ENCODE measurements around the gene RAP1GAP2.
"Not testable (repeated sequence)": the region's sequence is repeated elsewhere in the genome, so short reads cannot be mapped to it uniquely, and the experiment has no call there.

The RAP1GAP2 gene

DNA sequence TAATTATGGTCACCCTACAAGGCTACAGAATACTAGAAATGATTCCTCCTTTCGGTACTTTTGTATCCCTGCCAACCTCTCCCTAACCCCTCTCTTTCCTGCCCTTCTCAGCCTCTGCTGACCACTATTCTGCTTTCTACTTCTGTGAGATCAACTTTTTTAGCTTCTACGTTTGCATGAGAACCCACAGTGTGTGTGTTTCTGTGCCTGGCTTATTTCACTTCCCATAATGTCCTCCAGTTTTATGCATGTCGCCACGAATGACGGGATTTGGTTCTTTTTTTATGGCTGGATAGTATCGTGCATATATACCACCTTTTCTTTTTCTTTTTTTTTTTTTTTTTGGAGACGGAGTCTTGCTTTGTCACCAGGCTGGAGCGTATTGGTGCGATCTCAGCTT is 92.1 kb downstream of the RAP1GAP2 start:
- Histone ChIP-seq H3K4me1 (peaks cover 52% of the 10 kb centered on the region), H3K4me3 (no peak overlapping the region), H3K27me3 (no peaks in the 10 kb centered on the region), H3K36me3 (peaks cover 69% of the 10 kb centered on the region), H3K9me3 (no peaks in the 10 kb centered on the region), H3K4me2 (no peak overlapping the region), H3K9ac (no peak overlapping the region), H4K20me1 (peaks cover 100% of the 10 kb centered on the region), H3K27ac (no peak overlapping the region)
- TF ChIP-seq Cebpa-rat (IDR thresholded peaks at IDR 0.05), result no peak

DNA sequence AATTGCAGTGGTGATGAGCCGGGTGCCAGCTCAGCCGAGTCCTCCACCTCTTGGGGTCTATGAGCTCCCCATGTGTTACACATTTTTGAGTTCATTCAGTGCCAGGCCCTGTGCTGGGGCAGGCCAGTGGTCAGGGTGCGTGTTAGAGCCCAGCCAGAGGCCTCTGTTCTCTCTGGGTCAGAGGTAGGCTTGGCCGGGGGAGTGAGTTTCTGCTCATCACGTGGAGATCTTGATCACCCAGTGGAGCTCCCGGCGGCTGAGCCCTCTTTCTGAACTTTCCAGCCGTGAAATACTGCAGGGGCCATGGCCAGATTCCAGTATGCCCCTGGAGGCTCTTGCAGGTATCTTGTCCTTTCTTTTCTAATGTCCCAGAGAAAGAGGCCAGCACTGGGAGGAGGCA is 93.0 kb downstream of the RAP1GAP2 start:
- Histone ChIP-seq H3K9ac (no peak overlapping the region), H3K36me3 (peaks cover 78% of the 10 kb centered on the region), H3K27ac (no peak overlapping the region), H4K20me1 (peaks cover 100% of the 10 kb centered on the region), H3K9me3 (no peaks in the 10 kb centered on the region), H3K4me2 (no peak overlapping the region), H3K4me1 (peaks cover 52% of the 10 kb centered on the region), H3K4me3 (no peak overlapping the region), H3K27me3 (no peaks in the 10 kb centered on the region)
- TF ChIP-seq Cebpa-rat (IDR thresholded peaks at IDR 0.05), result no peak

DNA sequence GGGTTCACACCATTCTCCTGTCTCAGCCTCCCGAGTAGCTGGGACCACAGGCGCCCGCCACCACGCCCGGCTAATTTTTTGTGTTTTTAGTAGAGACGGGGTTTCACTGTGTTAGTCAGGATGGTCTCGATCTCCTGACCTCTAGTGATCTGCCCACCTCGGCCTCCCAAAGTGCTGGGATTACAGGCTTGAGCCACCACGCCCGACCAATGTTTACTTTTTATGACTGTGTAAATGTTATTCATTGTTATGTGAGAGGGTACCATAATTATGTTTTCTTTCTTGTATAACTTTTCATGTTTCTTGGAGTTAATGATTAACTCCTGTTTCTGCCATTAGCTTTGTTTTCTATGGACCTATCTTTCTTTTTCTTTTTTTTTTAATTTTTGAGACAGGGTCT is 94.5 kb downstream of the RAP1GAP2 start:
- not testable (repeated sequence) for H3K4me3 ChIP-seq, H3K27me3 ChIP-seq, H3K27ac ChIP-seq, H3K9ac ChIP-seq, H3K4me2 ChIP-seq, H3K9me3 ChIP-seq
- peaks cover 41% of the 10 kb centered on the region for H3K4me1 ChIP-seq
- peaks cover 100% of the 10 kb centered on the region for H4K20me1 ChIP-seq
- peaks cover 80% of the 10 kb centered on the region for H3K36me3 ChIP-seq

DNA sequence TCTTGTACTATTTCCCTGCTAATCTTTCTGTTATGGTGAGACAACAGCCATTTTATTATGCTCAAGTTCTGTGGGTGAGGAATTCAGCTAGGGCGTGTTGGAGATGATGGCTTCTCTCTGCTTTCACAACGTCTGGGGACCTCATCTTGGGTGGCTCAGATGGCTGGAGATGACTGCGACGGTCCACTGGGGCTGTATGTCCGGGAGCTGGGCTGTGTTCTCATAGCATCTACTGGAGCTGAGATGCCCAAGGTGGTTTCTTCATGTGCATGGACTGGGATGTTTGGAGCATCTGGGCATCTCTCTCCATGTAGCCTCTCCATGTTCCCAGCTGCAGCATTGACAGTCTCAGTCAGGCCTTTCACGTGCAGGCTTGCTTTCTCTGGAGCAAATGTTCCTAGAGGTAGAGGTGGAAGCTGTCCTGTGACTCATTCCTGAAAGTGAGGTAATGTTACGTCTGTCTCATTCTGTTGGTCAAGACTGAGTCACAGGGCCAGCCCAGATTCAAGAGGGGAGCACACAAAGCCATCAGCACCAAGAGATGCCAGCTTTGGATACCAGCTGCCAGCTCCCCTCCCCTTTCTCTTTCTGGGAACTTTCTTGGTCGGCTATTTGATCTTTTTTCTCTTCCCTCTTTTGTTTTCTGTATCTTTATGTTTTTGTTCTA is 96.2 kb downstream of the RAP1GAP2 start:
- no peaks in the 10 kb centered on the region for H3K9me3 ChIP-seq
- H3K4me3 ChIP-seq, result no peak overlapping the region
- H3K27me3 ChIP-seq, result no peaks in the 10 kb centered on the region
- H3K27ac ChIP-seq, result no peak overlapping the region
- peaks cover 100% of the 10 kb centered on the region for H4K20me1 ChIP-seq
- no peak for TF ChIP-seq Cebpa-rat (IDR thresholded peaks at IDR 0.05)
- H3K4me2 ChIP-seq, result no peak overlapping the region
- H3K36me3 ChIP-seq, result peaks cover 82% of the 10 kb centered on the region
- no peak overlapping the region for H3K9ac ChIP-seq
- H3K4me1 ChIP-seq, result peaks cover 32% of the 10 kb centered on the region

DNA sequence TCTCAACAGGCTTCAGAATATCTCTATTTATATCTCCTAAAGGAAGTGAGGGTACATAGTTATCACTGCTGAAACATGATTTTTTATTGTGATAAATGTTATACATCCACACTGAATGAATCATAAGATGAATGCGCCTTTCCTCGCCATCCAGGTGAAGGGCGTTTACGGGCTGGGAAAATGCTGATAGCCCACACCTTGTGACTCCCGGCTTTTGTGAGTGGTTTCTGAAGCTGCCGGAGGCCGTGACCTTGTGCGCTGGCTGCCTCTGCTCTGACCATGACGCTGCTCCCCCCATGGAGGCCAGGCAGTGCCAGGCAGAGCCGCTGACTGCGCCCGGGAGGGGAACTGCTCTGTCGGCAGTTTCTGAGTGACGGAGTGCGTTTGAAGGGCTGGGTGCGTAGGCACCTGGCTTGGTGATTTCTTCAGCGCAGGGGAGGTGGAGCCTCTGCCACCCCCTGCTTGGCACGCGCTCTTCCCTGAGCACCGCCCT is 97.2 kb downstream of the RAP1GAP2 start:
- Histone ChIP-seq H3K9me3 (no peaks in the 10 kb centered on the region), H3K4me1 (peaks cover 27% of the 10 kb centered on the region), H3K4me2 (no peak overlapping the region), H3K36me3 (peaks cover 84% of the 10 kb centered on the region), H3K27ac (0 out of 2 replicates have a peak overlapping the region, but pooled peaks have one; percentile 2), H3K4me3 (no peak overlapping the region), H4K20me1 (peaks cover 100% of the 10 kb centered on the region), H3K27me3 (no peaks in the 10 kb centered on the region), H3K9ac (no peak overlapping the region)
- no peak for TF ChIP-seq Cebpa-rat (IDR thresholded peaks at IDR 0.05)

DNA sequence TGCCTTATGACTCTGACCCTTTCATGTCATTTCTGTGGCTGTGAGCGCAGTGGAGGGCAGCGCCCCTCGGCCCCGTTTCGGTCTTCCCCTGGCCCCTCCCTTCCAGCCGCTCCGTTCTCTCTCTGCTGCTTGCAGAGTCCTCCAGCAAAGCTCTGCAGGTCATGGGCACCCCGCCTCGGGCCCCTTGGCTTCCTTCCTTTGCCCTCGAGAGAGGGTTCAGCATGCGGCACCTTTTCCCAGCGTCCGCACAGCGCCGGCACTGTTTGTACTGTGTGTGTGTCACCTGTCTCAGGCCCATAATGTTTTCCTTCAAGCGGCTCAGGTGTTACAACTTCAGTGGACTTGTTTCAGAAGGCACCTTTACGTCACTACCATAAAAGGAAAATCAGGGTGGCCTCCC is 98.5 kb downstream of the RAP1GAP2 start:
- no peak overlapping the region for H3K9ac ChIP-seq

DNA sequence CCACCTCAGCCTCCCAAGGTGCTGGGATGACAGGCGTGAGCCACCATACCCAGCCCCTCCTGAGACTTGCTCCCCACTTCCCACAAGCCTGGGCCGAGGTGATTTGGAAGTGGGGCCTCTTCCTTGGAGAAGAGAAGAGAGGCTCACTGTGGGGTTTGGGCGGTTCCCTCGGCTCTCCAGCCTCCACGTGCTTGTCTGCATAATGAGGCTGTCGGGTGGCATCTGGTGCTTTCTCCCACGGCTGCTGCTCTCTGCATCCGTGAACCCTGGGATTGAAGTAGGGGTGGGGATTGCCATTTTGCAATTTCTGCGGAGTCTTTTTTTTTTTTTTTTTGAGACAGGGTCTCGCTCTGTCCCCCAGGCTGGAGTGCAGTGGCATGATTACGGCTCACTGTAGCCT is 101.4 kb downstream of the RAP1GAP2 start:
- TF ChIP-seq Cebpa-rat (IDR thresholded peaks at IDR 0.05), result no peak
- Histone ChIP-seq H3K9me3 (no peaks in the 10 kb centered on the region), H3K4me1 (peaks cover 25% of the 10 kb centered on the region), H3K27ac (no peak overlapping the region), H3K9ac (no peak overlapping the region), H3K4me2 (no peak overlapping the region), H3K27me3 (no peaks in the 10 kb centered on the region), H3K4me3 (no peak overlapping the region), H3K36me3 (peaks cover 97% of the 10 kb centered on the region), H4K20me1 (peaks cover 100% of the 10 kb centered on the region)

More for the DNA sequence above, 98.5 kb downstream of the RAP1GAP2 start:
- TF ChIP-seq Cebpa-rat (IDR thresholded peaks at IDR 0.05), result no peak
- Histone ChIP-seq H3K27me3 (no peaks in the 10 kb centered on the region), H3K36me3 (peaks cover 87% of the 10 kb centered on the region), H4K20me1 (peaks cover 100% of the 10 kb centered on the region), H3K27ac (no peak overlapping the region), H3K4me1 (peaks cover 27% of the 10 kb centered on the region), H3K9me3 (no peaks in the 10 kb centered on the region), H3K4me2 (no peak overlapping the region), H3K4me3 (no peak overlapping the region)

DNA sequence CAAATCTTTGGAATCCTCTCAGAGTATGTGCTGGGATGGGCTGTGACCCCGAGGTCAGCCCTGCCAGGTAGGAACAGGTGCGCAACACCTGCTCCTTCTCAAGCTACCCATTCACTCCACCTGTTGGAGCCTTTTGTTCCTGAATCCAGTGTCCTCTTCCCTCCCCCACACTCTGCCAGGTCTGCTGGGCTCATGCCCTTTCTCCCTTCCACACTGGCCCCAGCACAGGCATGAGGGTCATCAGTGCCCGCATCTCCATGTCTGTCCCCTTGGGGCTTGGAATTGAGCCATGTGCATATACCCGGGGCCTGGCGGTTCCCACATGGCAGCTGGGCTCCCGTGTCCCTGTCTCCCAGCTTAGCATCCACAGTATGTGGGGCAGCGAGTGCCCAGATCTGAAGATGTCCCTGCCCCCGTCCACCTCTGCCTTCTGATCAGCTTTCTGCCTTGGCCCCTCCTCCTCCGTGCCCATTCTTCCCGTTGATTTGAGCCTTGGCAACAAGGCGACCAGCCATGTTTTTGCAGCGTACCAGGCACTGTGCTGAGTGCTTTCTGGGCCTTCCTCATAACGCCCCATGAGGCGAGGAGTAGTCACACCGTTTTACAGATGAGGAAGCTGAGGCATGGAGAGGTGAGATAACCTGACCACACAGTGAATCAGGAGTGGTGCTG is 102.2 kb downstream of the RAP1GAP2 start:
- H3K4me1 ChIP-seq, result peaks cover 25% of the 10 kb centered on the region
- no peaks in the 10 kb centered on the region for H3K27me3 ChIP-seq
- peaks cover 97% of the 10 kb centered on the region for H3K36me3 ChIP-seq
- H3K4me3 ChIP-seq, result no peak overlapping the region
- no peak overlapping the region for H3K4me2 ChIP-seq
- H3K9ac ChIP-seq, result no peak overlapping the region
- no peak for TF ChIP-seq Cebpa-rat (IDR thresholded peaks at IDR 0.05)
- peaks cover 100% of the 10 kb centered on the region for H4K20me1 ChIP-seq
- no peaks in the 10 kb centered on the region for H3K9me3 ChIP-seq
- no peak overlapping the region for H3K27ac ChIP-seq

DNA sequence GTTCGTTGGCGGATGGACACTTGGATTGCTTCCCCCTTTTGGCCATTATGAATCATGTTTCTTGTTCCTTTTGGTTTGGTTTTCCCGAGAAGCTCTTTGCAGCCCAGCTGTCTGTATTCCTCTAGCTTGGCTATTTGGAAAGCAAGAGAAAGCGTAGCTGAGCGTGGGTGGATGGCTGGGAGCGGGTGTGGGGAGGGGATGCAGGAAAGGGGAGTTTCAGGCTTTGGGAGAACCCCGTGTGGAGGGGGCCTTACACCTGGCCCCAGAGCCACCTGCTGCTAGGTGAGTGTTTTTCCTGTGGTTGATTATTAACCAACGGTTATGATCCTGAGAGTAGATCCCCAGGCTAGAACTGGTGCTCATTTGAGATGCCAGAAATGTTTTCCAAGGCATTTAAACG is 103.7 kb downstream of the RAP1GAP2 start:
- TF ChIP-seq Cebpa-rat (IDR thresholded peaks at IDR 0.05), result no peak
- no peak overlapping the region for H3K9ac ChIP-seq
- H3K36me3 ChIP-seq, result peaks cover 97% of the 10 kb centered on the region
- H3K4me2 ChIP-seq, result no peak overlapping the region
- no peaks in the 10 kb centered on the region for H3K27me3 ChIP-seq
- H4K20me1 ChIP-seq, result peaks cover 100% of the 10 kb centered on the region
- H3K27ac ChIP-seq, result no peak overlapping the region
- H3K9me3 ChIP-seq, result no peaks in the 10 kb centered on the region
- H3K4me1 ChIP-seq, result peaks cover 20% of the 10 kb centered on the region; the same call in 1 of the 2 replicates
- H3K4me3 ChIP-seq, result no peak overlapping the region

DNA sequence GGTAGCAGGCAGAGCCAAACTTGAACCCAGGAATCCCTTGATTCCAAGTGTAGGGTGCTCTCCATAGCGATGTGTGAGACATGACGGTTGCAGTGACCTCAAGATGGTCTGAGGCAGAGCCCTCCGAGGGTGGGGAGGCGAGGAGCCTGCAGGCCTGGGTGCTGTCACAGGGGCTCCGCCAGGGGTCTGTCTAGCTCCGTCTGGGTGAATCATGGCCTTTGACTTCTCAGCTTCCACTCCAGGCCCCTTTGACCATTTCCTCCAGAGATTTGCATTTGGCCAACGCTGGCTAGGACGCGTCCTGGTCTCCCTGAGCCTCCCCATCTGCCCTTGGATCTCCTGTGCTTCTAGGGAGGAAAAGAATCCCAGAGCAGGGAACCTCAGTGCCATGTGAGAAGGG is 104.6 kb downstream of the RAP1GAP2 start:
- Histone ChIP-seq H3K27ac (no peak overlapping the region), H4K20me1 (peaks cover 100% of the 10 kb centered on the region), H3K36me3 (peaks cover 97% of the 10 kb centered on the region), H3K4me2 (no peak overlapping the region), H3K9me3 (no peaks in the 10 kb centered on the region), H3K4me1 (peaks cover 20% of the 10 kb centered on the region; the same call in 1 of the 2 replicates), H3K4me3 (no peak overlapping the region), H3K27me3 (no peaks in the 10 kb centered on the region), H3K9ac (no peak overlapping the region)
- TF ChIP-seq Cebpa-rat (IDR thresholded peaks at IDR 0.05), result no peak
